DOHH2 (cell line): ENCODE data around the gene HNRNPH2.

Source experiments
- EZH2phosphoT487 ChIP-seq: fragments of 200-600 bp; sonication (generic); IDR thresholded peaks from 2 replicates; pipeline ENCODE4 v1.6.1; 2017; ENCODE audit warnings: borderline replicate concordance, mild to moderate bottlenecking, antibody characterized with exemption, low read length, moderate library complexity, mixed read lengths
- TF ChIP-seq, protein P1 (sequence below): fragments of 200-600 bp; sonication (generic); IDR thresholded peaks from one replicate; pipeline ENCODE4 v1.5.1; 2014; ENCODE audit warnings: antibody characterized with exemption, mild to moderate bottlenecking, low read depth, low read length; ENCODE audit not compliant: poor library complexity, severe bottlenecking

DNA sequence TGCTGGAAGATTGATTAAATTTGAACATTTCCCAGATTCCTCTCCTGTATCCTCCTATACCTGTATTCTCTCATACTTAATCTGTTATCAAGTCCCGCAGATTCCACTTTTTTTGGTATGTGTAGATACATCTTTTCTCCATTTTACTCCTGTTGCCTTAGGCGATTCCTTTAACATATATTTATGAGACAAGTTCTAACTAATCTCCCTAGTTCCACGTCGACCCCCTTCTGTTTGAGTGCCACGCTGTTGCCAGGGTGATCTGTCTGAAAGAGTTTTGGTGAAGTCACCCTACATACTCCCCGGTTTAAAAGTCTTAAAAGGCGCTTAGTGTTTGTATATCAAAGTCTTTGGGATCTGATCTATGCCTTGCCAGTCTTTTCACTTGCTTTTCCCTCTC lies 2.4 kb downstream of the HNRNPH2 start:
- TF ChIP-seq, protein P1, sequence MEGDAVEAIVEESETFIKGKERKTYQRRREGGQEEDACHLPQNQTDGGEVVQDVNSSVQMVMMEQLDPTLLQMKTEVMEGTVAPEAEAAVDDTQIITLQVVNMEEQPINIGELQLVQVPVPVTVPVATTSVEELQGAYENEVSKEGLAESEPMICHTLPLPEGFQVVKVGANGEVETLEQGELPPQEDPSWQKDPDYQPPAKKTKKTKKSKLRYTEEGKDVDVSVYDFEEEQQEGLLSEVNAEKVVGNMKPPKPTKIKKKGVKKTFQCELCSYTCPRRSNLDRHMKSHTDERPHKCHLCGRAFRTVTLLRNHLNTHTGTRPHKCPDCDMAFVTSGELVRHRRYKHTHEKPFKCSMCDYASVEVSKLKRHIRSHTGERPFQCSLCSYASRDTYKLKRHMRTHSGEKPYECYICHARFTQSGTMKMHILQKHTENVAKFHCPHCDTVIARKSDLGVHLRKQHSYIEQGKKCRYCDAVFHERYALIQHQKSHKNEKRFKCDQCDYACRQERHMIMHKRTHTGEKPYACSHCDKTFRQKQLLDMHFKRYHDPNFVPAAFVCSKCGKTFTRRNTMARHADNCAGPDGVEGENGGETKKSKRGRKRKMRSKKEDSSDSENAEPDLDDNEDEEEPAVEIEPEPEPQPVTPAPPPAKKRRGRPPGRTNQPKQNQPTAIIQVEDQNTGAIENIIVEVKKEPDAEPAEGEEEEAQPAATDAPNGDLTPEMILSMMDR, result no peak
- TF ChIP-seq EZH2phosphoT487, result no peak
